HG02763 (cell line): ENCODE data around the gene SFXN3.

ENCODE experiments used
- ATAC-seq: cut with Tn5 transposase; IDR thresholded peaks from one replicate; pipeline ENCODE4 v1.9.1; 2021; ENCODE audit warnings: mild to moderate bottlenecking, moderate library complexity; ENCODE audit not compliant: unreplicated experiment

SFXN3 gene

DNA sequence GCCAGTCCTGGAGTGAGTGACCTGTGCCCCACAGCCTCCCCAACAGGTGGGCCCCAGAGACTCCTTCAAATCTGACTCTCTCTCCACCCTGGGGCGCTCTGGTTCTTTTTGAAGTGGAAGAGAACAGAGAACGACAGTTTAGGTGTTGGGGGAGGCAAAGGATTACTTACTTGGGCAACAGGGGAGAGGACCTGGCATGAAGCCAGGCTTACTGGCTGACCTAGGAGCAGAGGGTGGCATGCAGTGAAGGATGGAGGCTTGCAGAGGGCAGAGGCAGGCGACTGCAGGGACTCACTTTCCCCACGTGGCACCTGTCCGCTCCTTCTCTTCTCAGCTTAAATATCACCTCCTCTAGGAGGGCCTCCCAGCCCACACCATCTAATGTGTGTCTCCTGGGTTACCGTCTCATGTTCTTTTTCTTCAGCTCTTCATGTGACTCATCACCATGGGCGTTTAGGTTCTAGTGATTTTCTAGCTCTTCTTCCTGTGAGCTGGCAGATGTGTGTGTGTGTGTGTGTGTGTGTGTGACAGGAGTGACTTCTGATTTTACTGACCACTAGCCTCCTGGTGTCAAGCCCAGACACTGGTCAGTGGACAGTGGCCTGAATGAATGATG lies 16.0 kb upstream of the SFXN3 start:
- no peak for ATAC-seq

DNA sequence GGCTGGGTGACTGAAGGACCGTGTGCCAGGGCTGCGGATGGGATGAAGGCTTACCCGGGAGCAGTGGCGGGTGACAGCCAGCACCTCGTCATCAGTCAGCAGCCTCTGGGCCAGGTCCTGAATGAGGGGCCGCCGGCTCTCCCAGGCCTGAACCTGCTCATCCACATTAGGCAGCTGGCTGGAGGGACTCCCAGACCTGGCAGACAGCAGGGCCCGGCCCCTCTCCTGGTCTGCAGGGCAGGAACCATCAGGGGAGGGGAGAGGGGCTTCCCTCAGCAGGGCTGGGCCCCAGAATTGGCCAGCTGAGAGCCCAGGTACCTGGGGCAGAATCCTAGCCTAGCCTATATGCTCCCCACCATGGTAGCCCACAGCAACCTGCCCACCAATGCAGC lies 15.5 kb upstream of the SFXN3 start:
- no peak for ATAC-seq

- ATAC-seq: no peak
Observed at GRCh38 chr10:101016814-101017213, 14.2 kb upstream of the SFXN3 start.

GRCh38 chr10:101018118-101018599 lies 12.9 kb upstream of the SFXN3 start:
- ATAC-seq: no peak

GRCh38 chr10:101018600-101019439 lies 12.2 kb upstream of the SFXN3 start:
- ATAC-seq: no peak

DNA sequence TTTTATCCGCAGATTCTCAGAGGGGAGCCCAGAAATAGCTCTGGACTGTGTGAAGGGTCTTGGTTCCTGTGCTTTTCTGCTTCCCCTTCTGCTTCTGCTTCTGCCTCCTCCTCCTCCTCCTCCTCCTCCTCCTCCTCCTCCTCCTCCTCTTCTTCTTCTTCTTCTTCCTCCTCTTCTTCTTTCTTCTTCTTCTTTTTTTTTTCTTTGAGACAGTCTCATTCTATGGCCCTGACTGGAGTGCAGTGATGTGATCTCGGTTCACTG lies 11.7 kb upstream of the SFXN3 start:
- ATAC-seq: no peak

DNA sequence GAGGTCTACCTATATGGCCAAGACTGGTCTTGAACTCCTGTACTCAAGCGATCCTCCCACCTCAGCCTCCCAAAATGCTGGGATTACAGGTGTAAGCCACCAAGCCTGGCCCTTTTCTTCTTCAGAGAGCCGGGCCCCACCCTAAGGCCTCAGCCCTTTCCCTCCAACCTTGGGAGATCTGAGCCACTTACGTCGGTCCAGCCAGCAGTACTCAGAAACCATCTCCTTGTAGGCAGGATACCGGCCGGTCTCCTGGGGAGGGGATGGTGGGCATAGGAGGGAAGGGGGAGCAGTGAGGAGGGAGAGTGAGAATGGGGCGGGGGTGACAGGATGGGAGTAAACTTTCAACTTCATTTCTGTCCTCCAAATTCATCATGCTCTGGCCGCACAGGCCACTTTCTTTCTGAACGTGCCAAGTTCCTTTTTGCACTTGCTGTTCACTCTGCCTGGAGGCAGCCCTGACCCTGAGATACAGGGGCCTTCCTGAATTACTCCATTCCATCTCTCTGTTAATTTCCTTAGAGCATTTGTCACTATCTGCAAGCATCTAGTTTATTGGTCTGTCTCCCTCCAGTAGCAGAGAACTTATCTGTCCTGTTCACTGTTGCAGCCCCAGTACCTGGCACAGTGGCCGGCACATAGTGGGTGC lies 10.5 kb upstream of the SFXN3 start:
- ATAC-seq: no peak

GRCh38 chr10:101021239-101021638 lies 9.8 kb upstream of the SFXN3 start:
- no peak for ATAC-seq

DNA sequence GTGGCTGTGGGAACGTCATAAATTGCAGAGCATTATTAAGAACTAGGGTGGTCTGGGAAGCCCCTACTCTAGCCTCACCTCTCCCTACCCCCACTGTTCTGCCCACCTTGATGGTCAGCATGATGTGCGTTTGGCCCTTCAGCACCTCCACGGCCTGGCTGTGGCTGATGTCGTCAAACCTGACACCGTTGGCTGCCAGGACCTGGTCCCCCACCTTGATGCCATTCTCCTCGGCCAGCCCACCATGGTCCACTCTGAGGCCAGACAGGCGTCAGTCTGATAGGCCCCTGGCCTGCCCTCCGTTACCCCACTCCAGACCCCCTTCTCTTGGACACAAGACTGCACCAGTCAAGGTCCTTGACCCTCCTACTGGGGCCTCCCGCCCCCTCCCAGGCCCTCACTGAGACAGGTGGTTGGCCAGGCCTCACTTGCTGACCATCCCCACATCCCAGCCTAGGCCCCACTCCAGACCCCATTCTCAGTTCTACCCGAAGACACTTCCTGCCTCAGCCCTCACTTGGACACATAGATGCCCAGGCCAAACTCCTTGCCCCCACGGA lies 9.3 kb upstream of the SFXN3 start:
- no peak for ATAC-seq

DNA sequence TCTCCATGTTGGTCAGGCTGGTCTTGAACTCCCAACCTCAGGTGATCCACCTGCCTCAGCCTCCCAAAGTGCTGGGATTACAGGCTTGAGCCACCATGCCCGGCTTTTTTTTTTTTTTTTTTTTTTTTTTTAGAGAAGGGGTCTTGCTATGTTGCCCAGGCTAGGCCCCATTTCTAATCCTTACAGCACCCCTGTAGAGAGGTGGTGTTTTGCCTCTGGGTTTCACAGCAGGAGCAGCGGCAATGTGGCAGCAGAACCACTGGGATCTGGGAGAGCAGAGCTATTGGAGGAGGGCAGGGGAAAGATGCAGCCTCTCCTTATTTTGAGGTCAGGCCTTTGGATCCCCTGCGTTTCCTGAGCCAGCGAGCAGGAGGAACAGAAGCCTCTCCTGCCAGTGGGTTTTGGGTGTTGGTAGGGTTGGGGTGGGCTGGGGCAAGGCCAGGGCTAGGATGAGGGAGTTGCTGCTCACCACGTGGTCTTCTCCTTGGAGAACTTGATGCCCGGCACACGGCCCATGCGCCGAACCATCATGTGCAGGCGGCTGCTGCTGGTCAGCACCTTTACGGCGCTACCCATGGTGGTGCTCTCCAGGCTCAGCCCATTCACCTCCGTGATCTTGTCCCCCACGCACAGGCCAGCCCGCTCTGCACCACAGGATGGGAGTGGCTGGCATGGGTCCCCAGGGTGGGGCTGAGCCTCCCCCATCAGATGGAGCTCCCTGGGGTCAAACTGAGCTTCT lies 7.9 kb upstream of the SFXN3 start:
- no peak for ATAC-seq

- ATAC-seq: no peak
Observed at GRCh38 chr10:101027106-101027720, 3.8 kb upstream of the SFXN3 start.

GRCh38 chr10:101028446-101029337 lies 2.3 kb upstream of the SFXN3 start:
- no peak for ATAC-seq

DNA sequence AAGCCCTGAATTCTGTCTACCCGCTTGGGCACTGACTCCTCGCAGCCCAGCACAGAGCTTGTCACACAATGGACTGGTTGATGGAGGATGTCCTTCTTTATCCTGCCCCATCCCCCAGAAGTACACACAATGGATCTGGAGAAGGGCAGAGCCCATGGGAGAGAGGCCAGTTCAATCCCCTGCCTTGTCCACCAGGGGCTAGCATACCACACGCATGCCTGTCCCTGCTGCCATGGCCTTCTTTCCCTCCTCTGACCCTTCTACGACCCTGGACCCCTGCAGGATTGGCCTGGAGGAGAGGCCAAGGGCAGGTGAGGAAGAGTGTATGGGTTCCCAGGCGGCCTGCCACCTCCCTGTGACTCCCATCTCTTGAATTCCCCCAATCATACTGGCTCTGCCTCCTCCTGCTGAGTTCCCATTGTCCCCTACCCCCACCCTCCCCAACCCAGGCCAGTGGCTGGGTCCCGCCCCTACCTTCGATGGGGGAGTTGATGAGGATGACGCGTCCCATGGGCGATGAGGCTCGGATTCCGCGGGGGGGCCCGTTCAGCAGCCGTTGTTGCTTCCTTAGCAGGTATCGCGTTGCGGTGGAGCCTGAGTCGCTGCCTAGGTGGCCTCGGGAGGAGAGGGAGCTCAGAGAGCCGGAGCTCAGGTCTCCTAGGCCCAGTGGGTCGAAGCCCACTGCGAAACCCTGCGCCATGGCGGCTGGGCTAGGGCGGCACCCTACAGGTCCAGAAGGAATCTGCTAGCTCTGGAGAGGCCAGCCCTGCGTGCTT lies 1.3 kb upstream of the SFXN3 start:
- no peak for ATAC-seq

DNA sequence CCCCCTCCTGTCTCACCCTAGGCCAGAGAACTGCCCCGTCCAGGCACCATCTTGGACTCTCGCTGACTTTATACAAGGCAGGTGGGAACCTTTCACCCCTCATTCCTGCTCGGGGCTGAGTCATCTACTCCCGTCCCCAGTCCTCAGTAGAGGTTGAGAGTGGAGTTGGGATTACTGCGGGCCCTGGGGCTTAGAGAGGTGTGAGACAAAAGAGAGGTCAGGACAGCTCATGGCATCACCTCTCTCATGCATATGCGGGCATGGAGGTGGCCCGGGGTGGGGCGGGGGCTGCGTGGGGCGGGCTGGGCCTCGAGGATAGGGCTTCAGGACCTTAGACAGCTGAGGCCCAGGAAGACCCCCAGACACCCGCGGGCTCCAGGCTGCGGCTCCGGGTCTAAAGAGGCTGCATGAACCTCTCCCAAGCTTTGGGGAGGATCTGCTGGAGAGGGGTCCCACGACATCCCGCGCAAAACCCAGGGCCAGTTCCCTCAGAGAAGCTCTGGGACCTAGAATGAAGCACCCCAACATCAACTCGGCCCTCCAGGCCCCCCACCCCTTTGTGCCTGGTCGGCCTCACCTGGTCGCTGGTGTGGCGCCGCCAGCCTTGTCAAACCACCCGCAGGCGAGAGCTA lies 422 bp upstream of the SFXN3 start:
- ATAC-seq: no peak

DNA sequence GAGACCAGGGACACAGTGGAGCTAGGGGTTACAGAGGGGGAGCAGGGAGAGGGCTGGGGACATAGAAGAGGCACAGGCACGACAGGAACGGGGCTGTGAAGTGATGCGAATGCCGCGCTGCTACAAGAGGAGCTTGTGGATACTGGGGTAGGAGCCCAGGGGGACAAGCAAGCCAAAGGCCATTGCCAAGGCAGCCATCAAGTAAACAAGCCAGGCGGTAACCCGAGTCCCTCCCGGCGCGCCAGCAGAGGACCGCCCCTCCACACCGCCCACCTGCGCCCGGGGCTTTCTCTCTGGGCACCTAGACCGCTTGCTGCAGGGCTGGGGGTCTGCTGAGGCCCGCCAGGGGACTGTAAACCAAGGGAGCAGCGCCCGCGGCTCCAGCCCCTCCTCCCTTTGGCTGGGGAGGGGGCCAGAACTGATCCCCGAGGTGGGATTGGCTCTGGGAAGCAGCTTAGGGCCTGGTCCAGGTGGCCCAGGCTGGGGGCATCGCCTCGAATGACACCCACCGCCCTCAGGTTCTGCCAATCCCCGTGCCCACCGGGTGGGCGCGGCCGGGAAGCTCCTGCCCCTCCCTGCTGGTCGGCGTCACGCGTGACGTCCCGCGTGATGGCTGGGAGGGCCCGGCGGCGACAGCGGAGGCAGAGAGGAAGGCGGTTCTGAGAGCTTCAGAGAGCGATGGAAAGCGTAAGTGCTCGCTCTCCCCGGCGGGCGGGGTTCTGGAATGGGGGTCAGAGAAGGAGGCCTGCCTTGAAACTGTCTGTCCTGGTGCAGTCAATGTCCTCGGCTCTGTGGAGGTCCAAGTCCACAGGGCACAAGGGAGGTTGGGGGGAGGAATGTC lies 982 bp downstream of the SFXN3 start:
- no peak for ATAC-seq

DNA sequence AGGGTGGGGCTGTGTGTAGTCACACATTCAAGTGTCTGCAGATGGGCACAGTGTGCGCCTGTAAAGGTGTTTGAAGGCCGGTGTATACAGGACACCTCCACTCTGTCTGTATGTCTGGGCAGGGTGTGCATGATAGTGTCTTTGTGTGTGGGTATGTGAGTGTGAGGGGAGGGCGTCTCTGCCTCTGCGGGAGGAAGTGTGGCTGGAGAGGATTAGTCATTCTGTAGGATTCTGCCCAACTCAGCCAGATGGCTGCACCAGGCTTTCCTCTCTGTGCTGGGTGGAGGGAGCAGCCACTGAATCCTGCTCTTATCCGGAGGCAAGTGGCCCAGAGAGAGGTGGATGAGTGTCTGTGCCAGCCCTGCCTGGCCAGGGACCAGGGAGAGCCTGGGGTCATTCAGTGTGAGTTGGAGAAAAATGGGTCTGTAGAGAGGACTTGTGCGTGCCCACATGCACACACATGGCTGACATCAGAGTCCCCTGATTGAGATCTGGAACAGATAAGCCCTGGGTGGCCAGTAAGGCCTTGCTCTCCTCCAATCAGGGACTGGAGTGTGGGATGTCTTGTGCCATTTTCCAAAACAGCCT lies 1.7 kb downstream of the SFXN3 start:
- no peak for ATAC-seq

- no peak for ATAC-seq
Observed at GRCh38 chr10:101033276-101033675, 2.2 kb downstream of the SFXN3 start.
